HepG2 (cell line): ENCODE measurements around the gene TPM3. TPM values are rescaled to one million over a fixed set of nuclear protein-coding genes. Genes with fewer than 3 reads are reported as not detected.

Experiments
- AGO1 ChIP-seq: fragments of 200-400 bp; formaldehyde crosslinking; IDR thresholded peaks from 2 replicates; pipeline ENCODE4 v1.6.1; 2017; ENCODE audit warnings: mild to moderate bottlenecking, low read depth, low read length, moderate library complexity; ENCODE audit not compliant: poor library complexity, severe bottlenecking
- ATRX ChIP-seq: sonication (generic); formaldehyde crosslinking; IDR thresholded peaks from 2 replicates; pipeline ENCODE4 v1.4.0; 2020; ENCODE audit warnings: missing genetic modification reagents, borderline replicate concordance
- CHCHD3 ChIP-seq: sonication (generic); formaldehyde crosslinking; IDR thresholded peaks from 2 replicates; pipeline ENCODE4 v1.8.0; 2022; ENCODE audit warnings: mild to moderate bottlenecking, missing genetic modification reagents, moderate library complexity
- FOXK1 ChIP-seq: sonication (generic); formaldehyde crosslinking; IDR thresholded peaks from 2 replicates; pipeline ENCODE4 v1.4.0; 2020; ENCODE audit warnings: low read depth, missing genetic modification reagents, borderline replicate concordance
- FOXP1 ChIP-seq, 2 experiments: fragments of 450-650 bp in 1 of 2; IDR thresholded peaks; 2 replicates each; pipeline ENCODE4 v1.6.1; 2017 to 2018; ENCODE audit warnings: antibody characterized with exemption in 1 of 2
- GRHL1 ChIP-seq: sonication (generic); formaldehyde crosslinking; conservative IDR thresholded peaks from 2 replicates; pipeline ENCODE4 v1.8.0; 2022; ENCODE audit warnings: missing genetic modification reagents
- HMGXB3 ChIP-seq: sonication (generic); formaldehyde crosslinking; IDR thresholded peaks from 2 replicates; pipeline ENCODE4 v1.4.0; 2020; ENCODE audit warnings: missing genetic modification reagents, borderline replicate concordance
- HNRNPH1 ChIP-seq: fragments of 200-400 bp; formaldehyde crosslinking; optimal IDR thresholded peaks from 2 replicates; pipeline ENCODE3; 2017; ENCODE audit warnings: mild to moderate bottlenecking, low read depth, low read length
- JDP2 ChIP-seq: sonication (generic); formaldehyde crosslinking; IDR thresholded peaks from 2 replicates; pipeline ENCODE4 v1.8.1; 2022; ENCODE audit warnings: missing genetic modification reagents, borderline replicate concordance
- MAFG ChIP-seq: sonication (generic); formaldehyde crosslinking; IDR thresholded peaks from 2 replicates; pipeline ENCODE4 v1.5.1; 2020; ENCODE audit warnings: mild to moderate bottlenecking, missing genetic modification reagents
- SALL1 ChIP-seq: sonication (generic); formaldehyde crosslinking; IDR thresholded peaks from 2 replicates; pipeline ENCODE4 v1.8.0; 2022; ENCODE audit warnings: mild to moderate bottlenecking, missing genetic modification reagents
- SOX13 ChIP-seq, 3 experiments: fragments of 450-650 bp in 1 of 3; sonication (generic) in 1 of 3; formaldehyde crosslinking in 1 of 3; IDR thresholded peaks in 2 of 3; conservative IDR thresholded peaks in 1 of 3; 2 replicates each; pipeline versions ENCODE4 v1.5.0 to v1.6.1; 2016 to 2020; ENCODE audit warnings: antibody characterized with exemption in 1 of 3, mild to moderate bottlenecking in 1 of 3, missing compliant biosample characterization in 1 of 3, missing genetic modification reagents in 1 of 3, moderate library complexity in 1 of 3
- SRSF1 ChIP-seq: fragments of 200-400 bp; formaldehyde crosslinking; optimal IDR thresholded peaks from 2 replicates; pipeline ENCODE3; 2017; ENCODE audit warnings: mild to moderate bottlenecking, low read depth, low read length, moderate library complexity
- WIZ ChIP-seq: sonication (generic); formaldehyde crosslinking; IDR thresholded peaks from 2 replicates; pipeline ENCODE4 v1.5.1; 2020; ENCODE audit warnings: mild to moderate bottlenecking, missing genetic modification reagents
- ZBTB3 ChIP-seq: sonication (generic); formaldehyde crosslinking; IDR thresholded peaks from 2 replicates; pipeline ENCODE4 v1.4.0; 2020; ENCODE audit warnings: low read depth, mild to moderate bottlenecking, moderate library complexity, missing genetic modification reagents, borderline replicate concordance
- ZBTB43 ChIP-seq: sonication (generic); formaldehyde crosslinking; conservative IDR thresholded peaks from 2 replicates; pipeline ENCODE4 v1.4.0; 2020; ENCODE audit warnings: missing genetic modification reagents
- ZFX ChIP-seq: sonication (generic); formaldehyde crosslinking; IDR thresholded peaks from 2 replicates; pipeline ENCODE4 v1.4.0; 2020; ENCODE audit warnings: mild to moderate bottlenecking, low read depth, missing genetic modification reagents, moderate library complexity
- ZNF180 ChIP-seq: sonication (generic); formaldehyde crosslinking; IDR thresholded peaks from 2 replicates; pipeline ENCODE4 v1.4.0; 2020; ENCODE audit warnings: low read depth, missing genetic modification reagents, borderline replicate concordance
- ZNF329 ChIP-seq: sonication (generic); formaldehyde crosslinking; IDR thresholded peaks from 2 replicates; pipeline ENCODE4 v1.9.0; 2021; ENCODE audit warnings: low read depth, mild to moderate bottlenecking, missing genetic modification reagents
- ZNF816 ChIP-seq: sonication (generic); formaldehyde crosslinking; IDR thresholded peaks from 2 replicates; pipeline ENCODE4 v1.8.0; 2022; ENCODE audit warnings: missing genetic modification reagents, mild to moderate bottlenecking, borderline replicate concordance
- polyA plus RNA-seq, 8 experiments: library from polyadenylated mRNA; depleted of rRNA in 3 of 8; stranded (reverse) in 7 of 8; unstranded in 1 of 8; fragments of >200 nt; fragmentation: Illumina TruSeq in 4 of 8; extraction: Trizol in 4 of 8; gene quantifications; 2 replicates each; pipeline versions ENCODE4 v1.2.1 to v1.2.3, GENCODE V29; 2011 to 2016; ENCODE audit warnings: low read depth in 4 of 8, missing spikeins in 1 of 8, mixed read lengths in 1 of 8; ENCODE audit not compliant: insufficient read depth in 1 of 8
- total RNA-seq, 5 experiments: library from RNA; depleted of rRNA; stranded (reverse); fragments of >200 nt; fragmentation: Illumina TruSeq; extraction: Trizol; gene quantifications; 2 replicates each; pipeline ENCODE4 v1.2.3, GENCODE V29; 2016; ENCODE audit warnings: low read depth in 1 of 5

TPM3 gene
- total and polyA plus RNA-seq, 2 of the 13 experiments (the other 11 are each of a cell fraction or from before 2014, with no cell fraction given), result 160 to 307 TPM

- TF ChIP-seq ZBTB3 (CRISPR knock-in tag) (0 out of 2 replicates have a peak, but pooled peaks have one; percentile 47), WIZ (CRISPR knock-in tag) (0 out of 2 replicates have a peak, but pooled peaks have one; percentile 32), SRSF1 (peak; percentile 86), ZNF816 (CRISPR knock-in tag) (peak; percentile 63; the same call in 1 of the 2 replicates), CHCHD3 (CRISPR knock-in tag) (no peak), GRHL1 (CRISPR knock-in tag) (no peak), JDP2 (CRISPR knock-in tag) (no peak; the same call in 1 of the 2 replicates), ATRX (CRISPR knock-in tag) (no peak), SALL1 (CRISPR knock-in tag) (peak; percentile 94), AGO1 (peak; percentile 44), ZFX (CRISPR knock-in tag) (peak; percentile 87), ZBTB43 (CRISPR knock-in tag) (peak; percentile 87), MAFG (CRISPR knock-in tag) (no peak), HMGXB3 (peak; percentile 92; the same call in 1 of the 2 replicates), SOX13 (IDR thresholded peaks at IDR 0.05) (no peak), SOX13 (CRISPR knock-in tag; conservative IDR thresholded peaks at IDR 0.05 in 1 of 2, IDR thresholded peaks at IDR 0.05 in 1 of 2) (peak in 1 of 2 experiments; percentile 64; a peak in 2 of 4 replicates), FOXK1 (peak; percentile 76; the same call in 1 of the 2 replicates), HNRNPH1 (no peak), FOXP1 (IDR thresholded peaks at IDR 0.05) (no peak), FOXP1 (CRISPR knock-in tag; IDR thresholded peaks at IDR 0.05) (peak; percentile 31; the same call in 1 of the 2 replicates), ZNF180 (CRISPR knock-in tag) (no peak), ZNF329 (CRISPR knock-in tag) (peak; percentile 72; the same call in 1 of the 2 replicates)
Observed at GRCh38 chr1:154220071-154220969, 28.4 kb upstream of the TPM3 start, which contains the start of gene UBAP2L (continued).
